ENCODE data around the gene AP5Z1. TPM values are rescaled to one million over a fixed set of nuclear protein-coding genes. Genes with fewer than 3 reads are reported as not detected.

AP5Z1 gene
- total RNA-seq, 1 experiment from 2014 or later: 26.5 TPM

GRCh38 chr7:4742852-4743251, 32.6 kb upstream of the AP5Z1 start:
- H3K27ac Mint-ChIP-seq (ENCODE audit: low read depth, unreplicated experiment): peak overlapping the region; percentile 97
- ChIA-PET POLR2A (interaction anchor here (3.6 to 5.3 kb wide), 2 partner anchors 18 to 60 kb away, joined by 25 to 46 read pairs; partner anchors contain the start of gene FOXK1), CTCF (interaction anchor here (1.2 kb wide), 1 partner anchor 16 kb away, joined by 5 read pairs; no protein-coding TSS in a partner anchor)
- no peak for DNase-seq (ENCODE audit: unreplicated experiment)
- H3K4me1 Mint-ChIP-seq (ENCODE audit: insufficient read depth, unreplicated experiment): peaks cover 4% of the 10 kb centered on the region
- no peak for TF ChIP-seq CTCF (IDR thresholded peaks at IDR 0.05; ENCODE audit: unreplicated experiment)
- no peak overlapping the region for H3K4me3 Mint-ChIP-seq (ENCODE audit: unreplicated experiment)
- H3K27me3 Mint-ChIP-seq (ENCODE audit: insufficient read depth, unreplicated experiment): no peaks in the 10 kb centered on the region
- peaks cover 57% of the 10 kb centered on the region for H3K36me3 Mint-ChIP-seq (ENCODE audit: insufficient read depth, unreplicated experiment)
- intact Hi-C loops (cut with micrococcal nuclease): no loop called here
- H3K9me3 Mint-ChIP-seq (ENCODE audit: unreplicated experiment): no peaks in the 10 kb centered on the region
- BruUV-seq (replicated peaks): no TSS peak

GRCh38 chr7:4744391-4745264, 30.8 kb upstream of the AP5Z1 start:
- DNase-seq (ENCODE audit: unreplicated experiment): peak; percentile 99
- no peak for TF ChIP-seq CTCF (IDR thresholded peaks at IDR 0.05; ENCODE audit: unreplicated experiment)
- H3K4me3 Mint-ChIP-seq (ENCODE audit: unreplicated experiment): peak overlapping the region; percentile 73
- no peaks in the 10 kb centered on the region for H3K27me3 Mint-ChIP-seq (ENCODE audit: insufficient read depth, unreplicated experiment)
- H3K36me3 Mint-ChIP-seq (ENCODE audit: insufficient read depth, unreplicated experiment): peaks cover 67% of the 10 kb centered on the region
- CTCF ChIA-PET: interaction anchor here (1.0 to 1.3 kb wide), 2 partner anchors 56 to 111 kb away, joined by 4 to 5 read pairs; no protein-coding TSS in a partner anchor
- intact Hi-C loops (cut with micrococcal nuclease): loop anchor here (1.0 to 2.0 kb wide), 4 partner anchors 30 to 112 kb away; no protein-coding TSS in a partner anchor
- POLR2A ChIA-PET: interaction anchor here (0.6 to 5.3 kb wide), 14 partner anchors 11 to 744 kb away, joined by 3 to 46 read pairs (median 5); partner anchors contain the start of genes AP5Z1 and FOXK1
- H3K9me3 Mint-ChIP-seq (ENCODE audit: unreplicated experiment): no peaks in the 10 kb centered on the region
- H3K4me1 Mint-ChIP-seq (ENCODE audit: insufficient read depth, unreplicated experiment): peaks cover 4% of the 10 kb centered on the region
- H3K27ac Mint-ChIP-seq (ENCODE audit: low read depth, unreplicated experiment): peak overlapping the region; percentile 97
- BruUV-seq (replicated peaks): no TSS peak

- peaks cover 70% of the 10 kb centered on the region for H3K36me3 Mint-ChIP-seq (ENCODE audit: insufficient read depth, unreplicated experiment)
- no peak for TF ChIP-seq CTCF (IDR thresholded peaks at IDR 0.05; ENCODE audit: unreplicated experiment)
- ChIA-PET POLR2A (interaction anchor here (0.6 to 5.3 kb wide), 20 partner anchors 10 to 745 kb away, joined by 3 to 46 read pairs (median 4); partner anchors contain the start of genes AP5Z1 and FOXK1), CTCF (no interaction called here)
- BruUV-seq (replicated peaks): TSS peak; percentile 45
- peak overlapping the region; percentile 73 for H3K4me3 Mint-ChIP-seq (ENCODE audit: unreplicated experiment)
- intact Hi-C loops (cut with micrococcal nuclease): loop anchor here (1.0 to 2.0 kb wide), 4 partner anchors 31 to 113 kb away; no protein-coding TSS in a partner anchor
- peaks cover 4% of the 10 kb centered on the region for H3K4me1 Mint-ChIP-seq (ENCODE audit: insufficient read depth, unreplicated experiment)
- no peaks in the 10 kb centered on the region for H3K27me3 Mint-ChIP-seq (ENCODE audit: insufficient read depth, unreplicated experiment)
- no peak for DNase-seq (ENCODE audit: unreplicated experiment)
- H3K27ac Mint-ChIP-seq (ENCODE audit: low read depth, unreplicated experiment): peak overlapping the region; percentile 97
- H3K9me3 Mint-ChIP-seq (ENCODE audit: unreplicated experiment): no peaks in the 10 kb centered on the region
Measured at GRCh38 chr7:4745265-4745919, 30.0 kb upstream of the AP5Z1 start.

Measured in MCF 10A (cell line).